Psoas muscle (tissue), 8 donors: ENCODE data around the gene ALDH3B2. TPM values are rescaled to one million over a fixed set of nuclear protein-coding genes. Genes with fewer than 3 reads are reported as not detected.
"Not testable (repeated sequence)": the region's sequence is repeated elsewhere in the genome, so short reads cannot be mapped to it uniquely, and the experiment has no call there.

Experiments
- ATAC-seq, 4 donors: fragments of 200-7000 bp; cut with Tn5 transposase; one replicate each; pipeline ENCODE4 v1.9.1; 2020; ENCODE audit warnings: moderate library complexity in 3 of 4, mild to moderate bottlenecking in 2 of 4
- DNase-seq, 2 donors: peaks; one replicate each; pipeline ENCODE4 v3.0.0-alpha.2; 2020
- H3K27ac ChIP-seq: fragments of 200-600 bp; one replicate; pipeline ENCODE4 v1.8.0; 2022
- H3K27me3 ChIP-seq, 3 donors: fragments of 200-600 bp in 1 of 3; one replicate each; pipeline versions ENCODE4 v1.6.1 to v1.8.0; 2013 to 2022; ENCODE audit warnings: low read length in 2 of 3, mild to moderate bottlenecking in 2 of 3, moderate library complexity in 1 of 3; ENCODE audit not compliant: insufficient read depth in 3 of 3
- H3K36me3 ChIP-seq, 2 donors: fragments of 200-600 bp in 1 of 2; one replicate each; pipeline versions ENCODE4 v1.6.1 to v1.8.0; 2013 to 2022; ENCODE audit warnings: low read depth in 1 of 2, mild to moderate bottlenecking in 1 of 2, moderate library complexity in 1 of 2; ENCODE audit not compliant: insufficient read depth in 1 of 2
- H3K4me1 ChIP-seq: fragments of 200-600 bp; one replicate; pipeline ENCODE4 v1.8.0; 2022
- H3K4me3 ChIP-seq: fragments of 200-600 bp; one replicate; pipeline ENCODE4 v1.8.0; 2022; ENCODE audit warnings: mild to moderate bottlenecking
- H3K9me3 ChIP-seq: fragments of 200-600 bp; one replicate; pipeline ENCODE4 v1.8.0; 2022
- CTCF ChIP-seq: fragments of 200-600 bp; IDR thresholded peaks from one replicate; pipeline ENCODE4 v1.8.0; 2022; ENCODE audit warnings: antibody characterized with exemption
- WGBS, 3 donors: extraction: QIAGEN DNeasy Blood & Tissue Kit; methylation state at CpG; one replicate each; pipeline versions ENCODE4 v1.1.6 to v1.1.7; 2013; 5-methylcytosine and 5-hydroxymethylcytosine counted together
- intact Hi-C, 2 donors: fragments of 100-400 bp; cut with DNase I; formaldehyde crosslinking; loops; one replicate each; pipeline versions ENCODE4 v1.11.0 to v1.14.2; 2022
- polyA plus RNA-seq, 3 donors: library from polyadenylated mRNA; stranded (reverse); fragments of 200-250 nt; gene quantifications; one replicate each; pipeline ENCODE4 v1.2.3, GENCODE V29; 2013
- total RNA-seq, 4 donors: library from RNA; stranded (reverse); fragmentation: NEBNext Ultra II Directional in 2 of 4; extraction: Animal tissue kit (Norgen Biotek cat#: 25700) in 2 of 4; gene quantifications; one replicate each; pipeline versions ENCODE4 v1.2.1 to v1.2.4, GENCODE V29; 2021 to 2023
- donor health status: healthy with polysubstance abuse.
- donor health status: DM: no; HTN: no; CAD: no; lungs with moderate emphysema.
- donor health status: Bipolar disorder and iron deficiency.
- donor health status: healthy.
- donor health status: DM: yes; HTN: yes; CAD: no.
- donor health status: DM: no; HTN: no; CAD: no.
- donor health status: DM: no; HTN: no; CAD: no.
- donor health status: DM: yes; HTN: yes; CAD: no.

ALDH3B2 gene
- total and polyA plus RNA-seq, 7 donors, result not detected

- intact Hi-C loops, result no loop called here
- Histone ChIP-seq H3K27me3 (peaks cover 0 to 4% (median 0%) of the 10 kb centered on the region in 3 donors), H3K4me3 (no peak overlapping the region), H3K36me3 (no peaks in the 10 kb centered on the region), H3K4me1 (no peaks in the 10 kb centered on the region), H3K27ac (no peak overlapping the region), H3K9me3 (no peaks in the 10 kb centered on the region)
- WGBS, 3 donors, result 82 to 90% (median 87%) methylated on average over 3 of the region's 3 CpGs
- no peak for TF ChIP-seq CTCF
- DNase-seq (no peak), ATAC-seq (no peak)
These were observed 30.8 kb upstream of the ALDH3B2 start for GRCh38 chr11:67705264-67705663.

- no peaks in the 10 kb centered on the region for H3K4me1 ChIP-seq
- intact Hi-C loops, result no loop called here
- TF ChIP-seq CTCF, result no peak
- H3K27ac ChIP-seq, result no peak overlapping the region
- no peak for ATAC-seq
- H3K9me3 ChIP-seq, result no peaks in the 10 kb centered on the region
- no peaks in the 10 kb centered on the region for H3K36me3 ChIP-seq
- DNase-seq, result no peak
- 82 to 86% (median 84%) methylated on average over 7 of the region's 7 CpGs for WGBS, 3 donors
- peaks cover 0 to 10% (median 0%) of the 10 kb centered on the region in 3 donors for H3K27me3 ChIP-seq
- H3K4me3 ChIP-seq, result no peak overlapping the region
These were observed 30.1 kb upstream of the ALDH3B2 start for GRCh38 chr11:67704524-67704923.

GRCh38 chr11:67703709-67704108 is 29.3 kb upstream of the ALDH3B2 start:
- H3K9me3 ChIP-seq, ATAC-seq, H3K27ac ChIP-seq, H3K4me3 ChIP-seq, H3K4me1 ChIP-seq, DNase-seq, H3K27me3 ChIP-seq, H3K36me3 ChIP-seq, intact Hi-C loops: not testable (repeated sequence)
- WGBS, 3 donors, result 60 to 66% (median 65%) methylated on average over 5 of the region's 5 CpGs

DNA sequence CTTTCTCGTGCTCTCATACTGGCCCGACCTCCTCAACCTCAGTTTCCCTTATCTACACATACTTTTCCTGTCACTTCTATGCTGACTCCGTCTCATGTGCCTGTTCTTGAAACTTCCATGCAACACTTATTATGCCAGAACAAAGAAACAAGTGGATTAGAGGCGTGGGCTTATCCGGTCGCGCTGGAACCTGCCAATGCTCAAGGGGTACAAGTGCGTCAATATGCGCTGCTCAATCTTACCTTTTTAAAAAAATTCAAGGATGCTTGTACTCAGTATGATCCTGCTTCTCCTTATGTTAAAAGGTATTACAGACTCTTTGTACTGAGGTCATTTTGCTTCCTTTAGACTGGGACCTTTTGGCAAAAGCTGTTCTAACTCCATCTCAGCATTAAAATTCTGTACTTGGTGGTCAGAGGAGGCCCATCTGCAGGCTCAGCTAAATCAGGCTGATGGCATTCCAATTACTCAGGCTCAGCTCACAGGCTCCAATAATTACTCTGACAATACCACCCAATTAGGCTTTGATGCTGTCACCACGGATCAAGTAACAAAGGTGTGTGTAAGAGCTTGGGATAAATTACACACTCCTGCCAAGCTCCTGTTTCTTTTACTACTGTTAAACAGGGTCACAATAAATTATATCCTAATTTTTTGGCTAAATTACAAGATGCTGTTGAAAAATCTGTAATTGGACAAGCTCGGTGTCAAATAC is 26.3 kb upstream of the ALDH3B2 start:
- Histone ChIP-seq H3K9me3 (no peaks in the 10 kb centered on the region), H3K27me3 (peaks cover 0 to 22% (median 2%) of the 10 kb centered on the region in 3 donors), H3K36me3 (no peaks in the 10 kb centered on the region), H3K27ac (no peak overlapping the region), H3K4me3 (no peak overlapping the region), H3K4me1 (no peaks in the 10 kb centered on the region)
- no peak for DNase-seq
- no peak for ATAC-seq
- TF ChIP-seq CTCF, result no peak
- 68 to 73% (median 69%) methylated on average over 11 of the region's 11 CpGs for WGBS, 3 donors
- intact Hi-C loops, result no loop called here

DNA sequence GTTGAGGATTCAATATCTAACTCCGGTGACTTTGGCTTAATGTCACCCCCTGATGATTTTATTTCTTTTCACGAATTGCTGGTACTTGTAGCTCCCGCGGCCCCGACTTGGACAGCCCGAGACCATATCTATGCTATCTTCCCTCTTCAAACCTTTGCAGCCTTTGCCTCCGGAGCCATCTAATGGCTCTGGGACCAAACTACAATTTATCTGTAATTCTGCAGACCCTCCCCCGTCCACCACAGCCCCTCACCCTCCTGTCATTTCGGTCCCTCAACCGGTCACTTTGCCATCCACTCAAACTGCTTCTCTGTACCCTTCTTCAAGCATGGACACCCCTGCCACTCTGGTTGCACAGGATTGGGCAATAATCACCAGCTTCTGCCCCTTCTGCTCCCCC is 25.7 kb upstream of the ALDH3B2 start:
- no peak overlapping the region for H3K27ac ChIP-seq
- no peak overlapping the region for H3K4me3 ChIP-seq
- intact Hi-C loops, result no loop called here
- ATAC-seq (no peak), DNase-seq (no peak)
- no peak for TF ChIP-seq CTCF
- WGBS, 3 donors, result 40 to 45% (median 44%) methylated on average over 10 of the region's 10 CpGs
- H3K36me3 ChIP-seq, result no peaks in the 10 kb centered on the region
- H3K9me3 ChIP-seq, result no peaks in the 10 kb centered on the region
- H3K4me1 ChIP-seq, result no peaks in the 10 kb centered on the region
- H3K27me3 ChIP-seq, result peaks cover 0 to 22% (median 2%) of the 10 kb centered on the region in 3 donors
